AG20443 (cell line): Measurements from ENCODE around the gene GLYR1.
"Not testable (repeated sequence)": the region's sequence is repeated elsewhere in the genome, so short reads cannot be mapped to it uniquely, and the experiment has no call there.

Experiments
- DNase-seq: peaks from one replicate; pipeline ENCODE4 v3.0.0; 2012; ENCODE audit warnings: low spot score, mixed read lengths

GLYR1 gene

DNA sequence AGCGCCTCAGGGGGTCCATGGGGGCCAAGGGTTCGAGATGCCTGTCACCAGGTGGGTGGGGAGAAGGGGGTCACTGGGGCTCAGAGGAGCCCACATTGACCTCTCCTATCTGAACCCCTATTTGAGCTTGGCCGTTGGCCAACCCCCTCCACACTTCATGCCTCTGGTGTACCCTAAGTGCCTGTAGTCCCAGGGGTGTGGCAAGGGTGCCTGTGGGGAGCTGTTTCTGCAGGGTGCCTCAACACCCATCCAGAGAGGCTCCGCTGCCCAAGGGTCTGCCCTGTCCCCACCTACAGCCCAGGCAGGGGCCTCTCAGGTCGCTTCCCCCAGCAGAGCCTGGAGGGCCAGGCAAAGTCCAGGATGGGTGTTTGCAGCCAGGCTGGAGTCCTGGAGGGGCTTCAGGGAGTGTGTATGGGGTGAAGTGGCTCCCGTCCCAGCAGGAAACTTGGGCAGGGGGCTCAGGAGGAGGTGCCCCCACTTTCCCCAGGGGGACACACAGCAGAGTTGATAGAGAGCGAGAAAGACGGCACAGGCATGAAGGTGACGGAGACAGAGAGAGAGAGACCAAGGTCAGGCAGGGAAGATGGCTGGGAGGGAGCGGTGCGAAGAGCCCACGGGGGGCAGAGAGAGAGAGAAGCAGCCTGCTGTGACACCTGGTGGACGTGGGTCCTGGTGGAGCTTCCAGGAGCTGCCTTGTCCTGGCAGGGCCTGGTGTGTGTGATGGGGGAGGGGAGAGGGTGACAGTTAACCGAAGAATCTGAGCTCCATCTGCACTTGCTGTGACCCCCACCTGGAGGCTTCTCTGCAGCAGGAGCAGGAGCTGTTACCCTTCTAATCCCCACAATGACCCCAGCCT is 59.2 kb downstream of the GLYR1 start, which contains the start of gene SEPTIN12:
SEPTIN12 (minus strand) TSS at position 719 of the 856 bp plus-strand sequence; CDS start at position 19, 700 bp downstream.
- no peak for DNase-seq

DNA sequence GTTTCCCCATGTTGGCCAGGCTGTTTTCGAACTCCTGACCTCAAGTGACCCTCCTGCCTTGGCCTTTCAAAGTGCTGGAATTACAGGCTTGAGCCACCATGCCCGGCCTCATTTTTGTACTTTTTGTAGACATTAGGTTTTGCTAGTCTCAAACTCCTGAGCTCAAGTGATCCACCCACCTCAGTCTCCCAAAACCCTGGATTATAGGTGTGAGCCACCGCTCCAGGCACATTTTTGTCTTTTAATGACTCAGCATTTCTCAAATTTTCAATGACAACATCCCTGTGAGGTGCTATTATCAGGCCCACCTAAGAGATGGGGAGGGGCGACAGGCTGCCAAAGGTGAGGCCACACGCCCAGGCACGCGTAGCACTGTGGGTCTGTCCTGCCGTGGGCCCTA is 60.0 kb downstream of the GLYR1 start:
- DNase-seq: no peak

DNA sequence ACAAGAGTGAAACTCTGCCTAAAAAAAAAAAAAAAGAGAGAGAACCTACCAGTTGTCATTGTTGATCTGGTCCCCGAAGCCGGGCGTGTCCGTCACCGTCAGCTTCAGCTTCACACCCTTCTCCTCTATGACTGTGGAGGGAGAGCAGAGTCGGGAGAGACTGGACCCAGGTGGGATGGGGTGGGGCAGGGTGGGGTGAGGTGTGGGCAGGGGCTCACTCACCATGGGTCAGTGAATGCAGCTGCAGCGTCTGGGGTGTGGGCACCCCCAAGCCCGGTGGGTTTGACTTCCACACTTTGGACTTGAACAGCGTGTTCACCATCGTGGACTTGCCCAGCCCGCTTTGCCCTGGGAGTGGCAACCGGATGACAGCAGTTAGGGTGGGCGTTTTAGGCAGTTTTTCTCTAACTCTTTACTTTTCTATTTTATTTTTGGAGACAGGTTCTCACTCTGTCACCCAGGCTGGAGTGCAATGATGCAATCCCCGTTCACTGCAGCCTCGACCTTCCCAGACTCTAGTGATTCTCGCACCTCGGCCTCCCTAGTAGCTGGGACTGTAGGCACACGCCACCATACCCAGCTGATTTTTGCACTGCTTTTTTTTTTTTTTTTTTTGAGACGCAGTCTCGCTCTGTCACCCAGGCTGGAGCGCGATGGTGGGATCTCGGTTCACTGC is 61.2 kb downstream of the GLYR1 start:
- DNase-seq: no peak

DNA sequence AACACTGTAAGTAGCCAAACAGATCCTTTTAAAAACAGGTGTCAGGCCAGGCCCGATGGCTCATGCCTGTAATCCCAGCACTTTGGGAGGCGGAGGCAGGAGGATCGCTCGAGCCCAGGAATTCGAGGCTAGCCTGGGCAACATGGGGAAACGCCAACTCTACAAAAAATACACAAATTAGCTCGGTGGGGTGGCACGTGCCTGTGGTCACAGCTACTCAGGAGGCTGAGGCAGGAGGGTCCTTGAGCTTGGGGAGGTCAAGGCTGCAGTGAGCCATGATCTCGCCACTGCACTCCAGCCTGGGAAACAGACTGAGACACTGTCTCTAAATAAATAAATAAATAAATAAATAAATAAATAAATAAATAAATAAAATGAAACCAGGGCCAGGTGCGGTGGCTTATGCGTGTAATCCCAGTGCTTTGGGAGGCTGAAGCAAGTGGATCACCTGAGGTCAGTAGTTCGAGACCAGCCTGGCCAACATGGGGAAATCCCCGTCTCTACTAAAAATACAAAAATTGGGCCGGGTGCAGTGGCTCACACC is 62.6 kb downstream of the GLYR1 start:
- DNase-seq: not testable (repeated sequence)

DNA sequence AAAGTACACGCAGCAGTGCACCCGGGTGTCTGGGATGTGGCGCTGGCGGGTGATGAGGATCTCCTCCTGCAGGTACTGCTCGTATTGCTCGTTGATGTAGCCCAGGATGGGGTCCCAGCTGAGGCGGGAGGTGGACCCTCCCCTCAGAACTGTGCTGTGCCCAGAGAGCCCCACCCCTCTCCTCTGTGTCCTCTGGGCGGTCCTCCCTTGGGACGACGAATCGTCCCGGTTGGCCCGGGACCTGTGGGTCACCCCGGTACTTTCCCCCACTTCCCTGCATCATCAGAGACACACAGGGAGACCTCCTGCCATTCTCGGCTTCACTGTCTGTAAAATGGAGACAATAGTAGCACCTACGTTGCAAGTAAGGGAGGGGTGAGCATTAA is 63.1 kb downstream of the GLYR1 start:
- no peak for DNase-seq

DNA sequence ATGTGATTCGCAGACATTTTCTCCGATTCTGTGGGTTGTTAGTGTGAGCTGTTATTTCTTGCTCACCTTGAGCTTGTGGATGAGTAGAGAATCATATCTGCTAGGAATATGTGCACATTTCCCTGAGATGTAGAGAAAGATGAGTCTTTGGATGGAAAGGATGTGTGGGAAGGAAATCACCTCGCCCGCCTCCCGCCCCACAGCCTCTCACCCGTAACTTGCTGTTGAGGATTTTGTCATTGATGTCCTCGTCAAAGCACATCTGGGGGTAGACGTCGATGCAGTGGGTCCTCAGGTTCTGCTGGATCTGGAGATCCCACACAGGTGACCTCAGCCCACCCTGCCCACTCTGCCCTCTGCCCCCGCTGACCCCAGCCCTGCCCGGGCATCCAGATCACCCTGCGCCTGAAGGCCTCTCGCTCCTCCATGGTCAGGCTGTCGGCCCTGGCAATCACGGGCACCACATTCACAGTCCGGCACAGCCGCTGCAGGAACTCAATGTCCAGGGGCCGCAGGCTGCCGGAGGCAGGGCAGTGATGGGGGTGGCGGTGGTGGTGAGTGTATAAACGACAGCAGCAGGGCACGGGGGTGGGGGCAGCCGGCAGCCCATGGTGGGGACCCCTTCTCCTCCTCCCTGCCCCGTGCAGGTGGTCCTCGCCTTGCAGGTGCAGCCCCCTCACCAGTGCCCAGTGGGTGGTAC is 63.7 kb downstream of the GLYR1 start:
- no peak for DNase-seq

DNA sequence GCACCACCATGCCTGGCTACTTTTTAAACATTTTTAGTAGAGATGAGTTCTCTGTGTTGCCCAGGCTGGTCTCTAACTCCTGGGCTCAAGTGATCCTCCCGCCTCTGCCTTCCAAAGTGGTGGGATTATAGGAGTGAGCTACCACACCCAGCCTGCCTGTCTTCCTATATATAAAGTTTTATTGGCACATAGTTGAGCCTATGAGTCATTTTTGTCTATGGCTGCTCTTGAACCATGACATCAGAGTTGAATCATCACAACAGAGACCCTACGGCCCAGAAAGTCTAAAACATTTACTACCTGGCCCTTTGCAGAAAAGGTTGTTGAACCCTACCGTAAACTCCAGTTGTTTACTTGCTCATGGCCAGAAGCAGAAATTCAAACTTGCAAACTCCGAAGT is 66.9 kb downstream of the GLYR1 start:
- no peak for DNase-seq

DNA sequence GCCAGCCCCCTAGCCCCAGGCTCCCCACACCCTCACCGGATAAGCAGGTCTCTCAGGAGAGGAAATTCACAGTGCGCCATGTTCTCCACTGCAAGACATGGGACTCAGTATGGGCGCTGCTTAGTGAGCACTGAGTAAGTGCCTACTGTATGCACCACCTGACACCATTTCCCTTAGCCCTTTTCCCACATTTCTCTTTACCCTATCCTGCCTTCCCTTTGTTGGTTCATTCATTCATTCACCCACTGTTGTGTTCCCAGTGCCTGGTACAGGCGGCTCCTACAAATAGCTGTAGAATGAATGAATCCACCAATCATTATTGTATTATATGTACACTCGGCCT is 69.1 kb downstream of the GLYR1 start:
- DNase-seq: no peak

DNA sequence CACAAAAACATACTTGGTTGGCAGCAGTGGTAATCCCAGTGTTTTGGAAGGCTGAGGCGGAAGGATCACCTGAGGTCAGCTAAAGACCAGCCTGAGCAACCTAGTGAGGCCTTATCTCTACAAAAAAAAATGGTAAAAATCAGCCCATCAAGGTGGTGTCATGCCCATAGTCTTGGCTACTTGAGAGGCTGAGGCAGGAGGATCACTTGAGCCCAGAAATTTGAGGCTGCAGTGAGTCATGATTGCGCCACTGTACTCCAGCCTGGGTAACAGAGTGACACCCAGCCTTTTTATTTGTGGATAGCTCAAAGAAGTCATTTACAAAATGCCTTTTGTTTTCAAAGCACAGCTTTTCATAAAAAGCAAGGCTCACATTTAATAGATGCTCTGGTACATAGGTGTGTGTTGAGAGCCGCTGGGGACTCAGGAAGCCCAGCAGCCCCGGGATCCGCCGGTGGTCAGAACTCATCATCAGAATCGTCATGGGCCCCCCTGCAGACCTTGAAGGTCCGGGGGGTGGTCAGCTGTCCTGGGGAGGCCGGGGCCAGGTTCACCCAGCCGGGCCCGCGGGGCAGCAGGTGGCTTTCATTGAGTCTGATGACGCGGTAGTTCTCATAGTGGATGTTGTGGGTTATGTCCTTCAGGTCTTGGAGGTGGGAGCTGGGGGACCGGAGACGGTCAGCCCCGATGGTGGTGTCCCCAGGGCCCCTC is 69.6 kb downstream of the GLYR1 start:
- no peak for DNase-seq

DNA sequence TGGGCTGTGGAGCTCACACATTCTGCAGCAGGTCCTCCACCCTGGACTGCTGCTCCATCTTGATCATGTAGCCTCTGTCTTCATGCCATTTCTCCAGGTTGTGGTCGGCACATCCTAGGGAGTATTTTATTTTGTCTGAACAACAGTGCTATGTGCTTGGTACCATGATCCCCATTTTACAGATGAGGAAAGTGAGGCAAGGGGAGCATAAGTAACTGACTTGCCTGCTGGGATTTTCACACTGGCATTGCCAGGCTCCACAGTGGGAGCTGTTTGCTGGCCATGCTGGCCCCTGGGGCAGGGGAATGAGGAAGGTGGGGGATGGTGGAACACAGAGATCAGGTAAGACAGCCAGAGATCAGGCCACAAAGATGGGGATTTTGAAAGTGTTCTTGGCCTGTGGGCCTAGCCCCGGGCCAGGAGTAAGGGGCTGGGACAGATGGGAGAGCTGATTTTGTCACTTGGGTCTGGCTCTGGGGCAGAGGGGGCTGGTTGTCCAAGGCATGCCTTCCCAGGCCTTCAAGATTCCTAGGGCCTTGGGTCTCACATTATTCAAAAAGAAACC is 70.9 kb downstream of the GLYR1 start:
- DNase-seq: no peak

DNA sequence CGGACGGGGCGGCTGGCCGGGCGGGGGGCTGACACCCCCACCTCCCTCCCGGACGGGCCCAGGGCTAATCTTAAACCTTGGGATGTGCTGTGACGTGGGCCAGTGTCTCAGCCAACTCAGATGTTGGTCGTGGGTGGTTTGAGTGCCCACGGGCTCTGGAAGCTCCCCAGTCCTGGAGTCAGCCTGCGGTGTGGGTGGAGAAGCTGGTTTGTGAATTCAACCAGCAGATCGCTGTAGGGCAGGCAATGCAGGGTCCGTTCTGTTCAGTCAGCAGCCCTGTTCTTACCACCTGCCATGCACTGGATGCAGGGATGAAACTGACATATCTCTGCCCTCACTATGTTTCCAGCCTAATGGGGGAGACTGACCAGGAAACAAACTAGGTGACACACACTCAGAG is 72.1 kb downstream of the GLYR1 start:
- no peak for DNase-seq

DNA sequence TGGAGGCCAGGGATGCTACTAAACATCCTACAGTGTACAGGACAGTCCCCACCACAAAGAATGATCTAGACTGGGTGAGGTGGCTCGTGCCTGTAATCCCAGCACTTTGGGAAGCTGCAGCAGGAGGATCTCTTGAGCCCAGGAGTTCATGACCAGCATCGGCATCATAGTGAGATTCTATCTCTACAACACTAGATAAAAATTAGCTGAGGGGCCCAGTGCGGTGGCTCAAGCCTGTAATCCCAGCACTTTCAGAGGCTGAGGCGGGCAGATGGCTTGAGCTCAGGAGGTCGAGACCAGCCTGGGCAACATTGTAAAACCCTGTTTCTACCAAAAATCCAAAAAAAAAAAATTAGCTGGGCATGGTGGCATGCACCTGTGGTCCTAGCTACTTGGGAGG is 74.7 kb downstream of the GLYR1 start:
- DNase-seq: no peak

DNA sequence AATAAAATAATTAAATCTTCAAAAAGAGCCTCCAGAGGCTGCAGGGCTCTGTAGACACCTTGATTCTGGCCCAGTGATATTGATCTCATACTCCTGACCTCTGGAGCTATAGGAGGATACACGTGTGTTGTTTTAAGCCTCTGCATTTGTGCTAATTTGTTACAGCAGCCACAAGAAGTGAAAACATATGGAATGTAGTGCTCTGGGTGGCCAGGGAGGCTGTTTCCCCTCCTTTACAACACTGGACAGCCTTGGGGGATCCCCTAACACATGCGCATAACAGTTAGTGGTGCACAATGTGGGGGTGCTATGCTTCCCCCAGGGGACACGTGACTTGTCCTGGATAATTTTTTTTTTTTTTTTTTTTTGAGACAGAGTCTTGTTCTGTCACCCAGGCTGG is 75.4 kb downstream of the GLYR1 start:
- no peak for DNase-seq

DNA sequence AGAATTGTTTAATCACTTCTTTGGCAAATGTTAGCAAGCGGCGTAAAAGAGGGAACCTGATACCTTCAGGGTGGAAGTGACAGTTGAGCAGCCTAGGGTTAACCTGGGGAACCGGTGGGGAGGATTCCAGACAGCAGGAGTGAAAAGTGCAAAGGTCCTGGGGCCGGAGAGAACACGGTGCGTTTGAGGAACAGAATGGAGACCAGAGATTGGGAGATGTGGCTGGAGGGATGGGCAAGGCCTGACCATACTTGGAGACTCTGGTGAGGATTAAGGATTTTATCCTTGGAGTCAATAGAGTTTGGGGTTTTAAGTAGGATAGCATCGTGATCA is 77.8 kb downstream of the GLYR1 start:
- DNase-seq: no peak

DNA sequence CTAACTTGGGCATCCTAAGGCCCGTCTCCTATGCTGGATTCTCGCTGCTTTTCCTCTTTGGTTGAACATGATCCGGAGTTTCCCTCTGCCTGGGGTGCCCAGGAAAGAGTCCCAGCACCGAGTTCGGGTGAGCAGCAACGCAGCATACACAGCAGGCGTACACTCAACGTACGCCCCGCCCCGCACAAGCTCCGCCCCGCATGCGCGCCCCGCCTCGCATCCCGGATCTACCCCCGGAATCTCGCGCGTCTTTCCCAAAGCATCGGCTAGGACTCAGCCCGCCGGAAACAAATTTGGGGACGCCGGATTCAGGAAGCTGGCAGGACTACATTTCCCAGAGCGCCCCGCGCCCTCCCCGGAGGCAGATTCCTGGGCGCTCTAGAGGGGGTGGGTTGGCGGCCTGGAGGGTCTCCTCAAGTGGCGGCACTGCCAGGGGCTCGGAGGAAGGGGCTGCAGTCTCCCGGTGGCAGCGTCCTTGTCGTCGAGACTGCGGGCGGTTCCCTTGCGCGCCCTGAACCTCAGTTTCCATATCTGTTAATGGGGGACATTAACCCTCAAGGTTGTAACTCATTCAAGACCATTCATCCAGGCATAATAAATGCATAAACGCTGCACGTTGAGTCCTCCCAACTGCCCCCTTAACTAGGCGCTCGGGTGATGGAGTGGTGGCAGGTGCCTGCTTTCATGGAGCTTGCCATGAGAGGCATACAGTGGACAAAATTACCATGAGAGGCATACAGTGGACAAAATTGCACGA is 78.4 kb downstream of the GLYR1 start:
- peak; percentile 98 for DNase-seq

DNA sequence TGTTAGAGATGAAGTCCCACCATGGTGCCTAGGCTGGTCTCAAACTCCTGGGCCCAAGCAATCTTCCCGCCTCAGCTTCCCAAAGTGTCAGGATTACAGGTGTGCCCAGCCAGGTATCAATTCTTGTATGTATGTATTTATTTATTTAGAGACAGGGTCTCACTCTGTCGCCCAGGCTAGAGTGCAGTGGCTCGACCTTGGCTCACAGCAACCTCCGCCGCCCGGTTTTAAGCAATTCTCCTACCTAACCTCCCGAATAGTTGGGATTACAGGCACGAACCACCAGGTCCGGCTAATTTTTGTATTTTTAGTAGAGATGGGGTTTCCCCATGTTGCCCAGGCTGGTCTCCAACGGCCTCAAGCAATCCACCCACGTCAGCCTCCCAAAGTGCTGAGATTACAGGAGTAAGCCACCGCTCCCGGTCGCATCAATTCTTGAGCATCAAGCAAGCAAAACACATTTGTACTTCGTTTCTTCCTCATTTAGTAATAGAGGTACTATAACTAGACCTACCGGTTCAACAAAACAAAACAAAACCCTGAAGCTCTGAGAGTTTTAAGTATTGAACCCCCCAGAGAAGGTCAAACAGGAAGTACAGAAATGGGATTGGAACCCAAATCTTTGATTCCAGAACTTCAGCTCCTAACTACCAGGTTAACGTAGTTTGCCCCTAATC is 79.1 kb downstream of the GLYR1 start:
- no peak for DNase-seq

DNA sequence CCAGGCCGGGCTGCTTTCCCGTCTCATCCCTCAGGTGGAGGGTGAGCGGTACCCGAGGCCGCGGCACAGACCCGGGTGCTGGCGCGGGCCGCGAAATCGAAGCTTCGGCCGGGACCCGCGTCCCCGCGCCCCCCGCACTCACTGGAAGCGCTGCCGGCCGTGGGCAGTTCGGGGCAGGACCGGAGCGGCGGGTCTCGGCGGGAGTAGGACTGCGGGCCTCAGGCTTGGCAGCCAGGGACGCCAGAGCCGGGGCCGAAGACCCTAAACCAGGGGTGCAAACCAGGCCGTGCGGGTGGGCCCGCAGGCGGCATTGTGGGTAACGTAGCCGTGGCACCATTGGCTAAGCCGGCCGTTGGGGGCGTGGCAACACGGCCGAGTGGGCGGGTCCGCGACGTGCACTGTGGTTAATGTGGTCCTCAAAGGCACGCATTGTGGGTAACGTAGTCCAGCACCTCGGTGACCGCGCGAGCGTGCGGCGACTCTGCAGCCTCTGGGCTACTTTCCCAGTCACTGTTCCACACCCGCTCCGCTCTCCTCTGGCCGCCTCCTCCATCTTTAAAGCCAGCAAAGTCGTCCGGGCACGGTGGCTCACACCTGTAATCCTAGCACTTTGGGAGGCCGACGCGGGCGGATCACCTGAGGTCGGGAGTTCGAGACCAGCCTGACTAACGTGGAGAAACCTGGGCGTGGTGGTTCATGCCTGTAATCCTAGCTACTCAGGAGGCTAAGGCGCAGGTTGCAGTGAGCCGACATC is 80.0 kb downstream of the GLYR1 start, which contains the start of gene ZNF500:
ZNF500 (minus strand) TSS at position 288 of the 754 bp plus-strand sequence. CDS start 1,184 bp downstream, outside the sequence.
- peak; percentile 98 for DNase-seq

DNA sequence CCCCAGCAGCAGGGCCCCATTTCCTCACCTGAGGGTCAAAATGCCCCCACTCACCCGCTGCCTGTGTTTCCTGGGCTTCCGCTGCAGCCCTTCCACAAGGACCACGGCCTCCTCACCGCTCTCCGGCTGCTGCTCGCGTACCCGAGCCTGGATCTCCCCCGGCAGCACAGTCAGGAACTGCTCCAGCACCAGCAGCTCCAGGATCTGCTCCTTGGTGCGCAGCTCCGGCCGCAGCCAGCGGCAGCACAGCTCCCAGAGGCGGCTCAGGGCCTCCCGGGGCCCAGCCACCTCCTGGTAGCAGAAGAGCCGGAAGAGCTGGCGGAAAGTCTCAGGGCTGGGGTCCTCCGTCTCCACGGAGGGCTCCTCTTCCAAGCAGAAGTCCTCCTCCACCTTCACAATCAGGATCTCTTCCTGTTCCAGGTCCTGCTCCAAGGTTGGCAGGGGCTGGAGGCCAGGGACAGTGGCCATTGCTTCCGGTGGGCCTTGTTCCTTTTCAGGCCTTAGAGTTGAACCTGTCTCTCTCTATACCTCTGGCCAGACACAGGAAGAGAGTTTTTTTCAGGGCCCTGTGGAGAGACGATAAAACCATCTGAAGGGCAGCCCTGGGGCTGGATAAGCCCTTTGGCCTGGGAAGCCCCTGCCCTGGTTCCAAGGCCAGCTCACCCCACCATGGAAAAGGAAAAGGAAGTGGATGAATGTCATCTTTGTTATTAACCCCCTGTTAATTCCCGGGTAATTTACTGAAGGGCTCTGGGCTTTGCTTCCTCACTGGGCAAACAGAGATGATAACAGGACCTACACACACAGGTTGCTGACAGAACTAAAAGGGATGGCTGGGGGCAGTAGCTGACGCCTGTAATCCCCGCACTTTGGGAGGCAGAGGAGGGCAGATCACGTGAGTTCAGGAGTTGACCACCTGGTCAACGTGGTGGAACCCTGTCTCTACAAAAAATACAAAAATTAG is 81.3 kb downstream of the GLYR1 start:
- DNase-seq: no peak
